Epithelial cell of esophagus (primary cell): ENCODE data around the gene MYOM3.

Source experiments
- DNase-seq: peaks from one replicate; pipeline ENCODE4 v3.0.0; 2010; ENCODE audit warnings: low read depth
- H3K4me3 ChIP-seq: 2 replicates; pipeline ENCODE4 v1.5.1; 2011; ENCODE audit warnings: mild to moderate bottlenecking, low read length, control low read depth
- TF ChIP-seq, protein P1 (sequence below): IDR thresholded peaks from 2 replicates; pipeline ENCODE4 v1.5.1; 2011; ENCODE audit warnings: low read depth, mild to moderate bottlenecking, low read length, control low read depth, inconsistent platforms; ENCODE audit not compliant: insufficient read depth; ENCODE audit errors: missing control alignments

MYOM3 gene

DNA sequence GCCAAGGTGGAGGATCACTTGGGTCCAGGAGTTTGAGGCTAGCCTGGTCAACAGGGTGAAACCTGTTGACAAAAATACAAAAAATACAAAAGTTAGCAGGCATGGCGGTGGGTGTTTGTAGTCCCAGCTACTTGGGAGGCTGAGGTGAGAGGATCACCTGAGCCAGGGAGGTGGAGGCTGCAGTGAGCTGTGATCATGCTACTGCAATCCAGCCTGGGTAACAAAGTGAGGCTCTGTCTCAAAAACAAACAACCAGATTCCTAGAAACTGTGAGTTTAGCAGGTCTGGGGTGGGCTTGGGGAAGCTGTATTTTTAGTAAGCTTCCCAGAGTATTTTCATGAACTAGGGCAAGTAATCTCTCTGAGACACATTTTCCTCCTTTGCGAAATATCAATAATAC, 5.2 kb upstream of the MYOM3 start:
- DNase-seq: no peak
- TF ChIP-seq, protein P1, sequence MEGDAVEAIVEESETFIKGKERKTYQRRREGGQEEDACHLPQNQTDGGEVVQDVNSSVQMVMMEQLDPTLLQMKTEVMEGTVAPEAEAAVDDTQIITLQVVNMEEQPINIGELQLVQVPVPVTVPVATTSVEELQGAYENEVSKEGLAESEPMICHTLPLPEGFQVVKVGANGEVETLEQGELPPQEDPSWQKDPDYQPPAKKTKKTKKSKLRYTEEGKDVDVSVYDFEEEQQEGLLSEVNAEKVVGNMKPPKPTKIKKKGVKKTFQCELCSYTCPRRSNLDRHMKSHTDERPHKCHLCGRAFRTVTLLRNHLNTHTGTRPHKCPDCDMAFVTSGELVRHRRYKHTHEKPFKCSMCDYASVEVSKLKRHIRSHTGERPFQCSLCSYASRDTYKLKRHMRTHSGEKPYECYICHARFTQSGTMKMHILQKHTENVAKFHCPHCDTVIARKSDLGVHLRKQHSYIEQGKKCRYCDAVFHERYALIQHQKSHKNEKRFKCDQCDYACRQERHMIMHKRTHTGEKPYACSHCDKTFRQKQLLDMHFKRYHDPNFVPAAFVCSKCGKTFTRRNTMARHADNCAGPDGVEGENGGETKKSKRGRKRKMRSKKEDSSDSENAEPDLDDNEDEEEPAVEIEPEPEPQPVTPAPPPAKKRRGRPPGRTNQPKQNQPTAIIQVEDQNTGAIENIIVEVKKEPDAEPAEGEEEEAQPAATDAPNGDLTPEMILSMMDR: no peak
- H3K4me3 ChIP-seq: no peak overlapping the region

DNA sequence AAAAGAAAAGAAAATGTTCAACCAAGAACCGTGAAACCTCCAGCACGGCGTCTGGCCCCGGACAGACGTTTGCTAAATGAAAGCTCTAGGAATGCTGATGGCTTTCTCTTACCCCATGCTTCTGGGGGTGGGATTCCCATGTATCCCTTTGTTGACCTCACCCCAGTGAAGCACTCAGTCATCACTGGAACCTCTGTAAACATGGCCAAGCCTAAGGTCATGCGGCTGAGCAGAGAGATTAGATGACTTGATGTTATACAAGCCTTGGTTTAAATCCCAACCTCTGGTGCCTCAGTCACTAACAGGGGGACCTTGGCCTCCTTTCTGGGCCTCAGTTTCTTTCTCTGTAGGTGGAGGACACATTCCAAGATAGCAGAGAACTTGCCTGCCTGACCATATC, 2.8 kb upstream of the MYOM3 start:
- H3K4me3 ChIP-seq: no peak overlapping the region
- TF ChIP-seq, protein P1: no peak
- no peak for DNase-seq

DNA sequence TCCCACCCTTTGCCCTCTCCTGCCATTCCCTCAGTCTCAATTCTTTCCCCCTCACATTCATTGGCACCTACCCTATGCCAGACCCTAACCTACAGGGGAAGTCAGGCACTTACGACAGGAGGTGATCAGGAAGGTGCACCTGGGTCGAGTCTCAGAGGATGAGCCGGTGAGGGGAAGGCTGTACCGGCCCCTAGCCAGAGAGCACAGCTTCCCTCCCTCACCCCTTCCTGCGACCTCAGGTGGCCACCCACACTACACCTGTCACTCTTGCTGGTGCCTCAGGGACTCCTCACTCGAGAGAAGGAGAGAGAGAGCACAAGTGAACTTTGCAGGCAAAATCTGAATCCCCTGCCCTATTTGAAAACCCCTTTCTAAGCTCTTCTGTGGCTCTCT, 1.7 kb upstream of the MYOM3 start:
- H3K4me3 ChIP-seq: no peak overlapping the region
- TF ChIP-seq, protein P1: no peak
- no peak for DNase-seq

DNA sequence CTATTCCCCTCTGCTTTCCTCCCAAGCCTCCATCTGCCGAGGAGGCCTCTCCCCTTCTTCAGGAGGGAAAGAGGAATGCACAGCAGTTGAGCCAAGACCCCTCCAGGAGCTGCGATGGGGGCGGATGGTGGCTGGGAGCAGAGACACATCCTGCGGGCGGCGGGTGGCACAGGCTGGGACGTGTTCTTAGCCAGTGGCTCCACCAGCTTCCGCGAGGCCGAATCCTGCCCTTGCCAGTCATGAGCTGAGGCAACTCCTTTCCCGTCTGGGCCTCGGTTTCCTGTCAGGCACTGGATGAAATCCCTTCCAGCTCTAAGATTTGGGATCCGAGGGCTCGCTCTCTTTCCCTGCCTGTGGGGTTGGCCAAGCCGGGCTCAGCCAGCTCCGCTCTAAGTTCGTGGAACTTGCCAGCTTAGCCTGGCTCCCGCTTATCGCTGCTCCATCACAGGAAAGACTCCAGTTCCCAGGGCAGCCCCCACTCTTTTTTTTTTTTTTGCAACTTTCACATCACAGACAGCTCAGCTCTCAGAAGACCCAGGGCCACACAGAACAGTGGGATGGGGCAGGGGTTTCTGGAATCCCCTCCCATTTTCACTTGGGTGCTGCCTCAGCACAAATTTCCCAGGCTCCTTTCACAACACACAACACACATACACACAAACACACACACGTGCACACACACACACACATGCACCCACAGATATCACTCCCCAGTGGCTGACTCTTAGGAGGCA, 506 bp downstream of the MYOM3 start:
- peak; percentile 83 for DNase-seq
- no peak overlapping the region for H3K4me3 ChIP-seq
- TF ChIP-seq, protein P1: no peak

DNA sequence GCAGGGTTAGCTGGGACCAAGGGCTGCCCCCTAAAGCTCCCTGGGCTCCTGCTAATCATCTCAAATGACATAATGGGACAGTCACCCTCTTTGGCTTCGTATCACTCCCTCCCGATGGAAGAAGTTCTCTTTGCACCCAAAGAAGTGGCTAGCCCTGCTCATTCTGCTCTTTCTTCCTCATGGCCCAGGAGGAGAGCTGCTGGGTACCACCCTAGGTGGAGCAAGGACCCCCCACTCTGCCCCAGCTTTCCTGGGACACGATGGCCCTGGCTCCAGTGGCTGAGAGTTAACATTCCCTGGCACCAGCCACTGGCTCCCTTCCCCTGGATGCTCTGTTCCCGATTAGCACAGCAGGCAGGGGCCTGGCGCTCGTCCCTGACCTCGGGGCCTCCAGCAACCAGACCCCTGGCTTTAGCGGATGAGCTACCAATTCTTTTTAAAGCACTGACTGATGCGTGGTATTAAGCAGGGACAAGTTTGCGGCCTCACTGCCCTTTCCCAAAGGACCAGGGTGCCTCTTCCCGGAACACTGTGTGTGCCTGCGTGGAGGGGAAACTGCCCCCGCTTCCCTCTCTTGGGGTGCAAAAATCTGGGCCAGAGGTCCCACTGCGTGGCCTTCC, 1.2 kb downstream of the MYOM3 start:
- TF ChIP-seq, protein P1: no peak

DNA sequence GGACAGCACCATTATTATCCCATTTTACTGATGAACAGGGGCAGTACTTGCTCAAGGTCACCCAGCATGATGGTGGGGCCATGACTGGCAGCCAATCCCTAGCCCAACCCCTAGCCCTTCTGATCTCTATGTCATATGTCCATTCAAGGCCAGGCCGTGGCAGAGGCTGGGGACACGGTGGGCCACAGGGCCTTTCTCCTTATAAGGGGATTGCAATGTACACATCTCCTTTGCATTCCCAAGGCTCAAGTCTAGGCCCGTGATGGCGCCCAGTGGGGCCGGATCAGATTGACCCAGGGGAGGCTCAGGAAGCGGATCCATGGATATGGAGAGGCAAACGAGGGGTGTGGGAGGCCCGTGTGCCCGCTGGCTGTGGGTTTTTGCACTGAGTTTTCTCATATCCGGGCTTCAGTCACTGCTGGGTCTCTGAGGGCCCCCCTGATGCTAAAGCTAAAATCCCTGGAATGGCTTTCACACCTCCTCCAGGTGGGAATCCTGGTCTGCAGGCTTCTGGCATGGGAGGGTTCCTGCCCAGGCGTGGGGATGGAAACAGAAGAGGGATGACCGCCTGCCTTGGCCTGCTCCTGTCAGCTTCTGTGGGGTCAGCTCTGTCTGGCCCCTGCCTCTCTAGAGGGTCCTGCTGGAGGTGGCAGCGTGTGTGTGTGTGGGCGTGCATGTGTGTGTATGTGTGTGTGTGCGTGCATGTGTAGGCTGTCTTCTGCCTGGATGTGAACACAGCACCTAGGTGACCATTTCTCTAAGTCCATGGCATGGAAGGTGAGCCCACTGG, 2.1 kb downstream of the MYOM3 start:
- DNase-seq: no peak
- TF ChIP-seq, protein P1: no peak
- H3K4me3 ChIP-seq: no peak overlapping the region

More for the DNA sequence above, 1.2 kb downstream of the MYOM3 start:
- no peak for DNase-seq
- no peak overlapping the region for H3K4me3 ChIP-seq
